ENCODE data around the gene ME1.

GRCh38 chr6:83192871-83193746 is 237.7 kb downstream of the ME1 start, which contains the start of the genes PGM3 and RWDD2A:
- peak; percentile 57; the same call in 1 of the 2 replicates for TF ChIP-seq RXRA (CRISPR knock-in tag; IDR thresholded peaks at IDR 0.05)
- TF ChIP-seq CTCF (CRISPR knock-in tag; IDR thresholded peaks at IDR 0.05): no peak
- no peak for TF ChIP-seq TP53 (CRISPR knock-in tag; conservative IDR thresholded peaks at IDR 0.05)
- TF ChIP-seq ZNF660 (CRISPR knock-in tag; IDR thresholded peaks at IDR 0.05; ENCODE audit: borderline replicate concordance, low read depth): no peak
- no peak for TF ChIP-seq HMGA1 (CRISPR knock-in tag; conservative IDR thresholded peaks at IDR 0.05)
- TF ChIP-seq POLR2A (IDR thresholded peaks at IDR 0.05; ENCODE audit: insufficient read depth in 1 of 2, low read depth in 2 of 2, low read length in 2 of 2): peak; percentile 94
